ENCODE results near the gene GATM.

DNA sequence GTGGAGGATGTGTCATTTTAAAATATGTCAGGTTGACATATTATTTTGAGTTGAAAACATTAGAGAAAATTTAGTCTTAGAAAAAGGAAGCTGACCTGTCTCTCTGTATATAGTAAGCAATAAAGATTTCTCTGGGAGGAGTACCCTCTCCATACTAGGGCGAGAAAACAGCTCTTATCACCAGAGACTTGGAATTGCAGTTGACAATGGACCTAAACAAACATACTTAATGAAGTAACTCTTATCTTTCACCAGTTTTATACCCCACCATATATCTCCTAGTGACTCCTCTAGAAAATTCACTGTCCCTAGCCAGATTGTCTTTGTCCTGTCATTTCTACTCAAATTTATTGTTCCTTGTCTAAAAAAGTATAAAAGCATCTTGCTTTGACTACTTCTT lies 7.2 kb upstream of the GATM start:
- TF ChIP-seq EP300 (IDR thresholded peaks at IDR 0.05; ENCODE audit: borderline replicate concordance in 1 of 2, control insufficient read depth in 1 of 2, low read depth in 2 of 2, low read length in 2 of 2) (no peak), WRNIP1 (IDR thresholded peaks at IDR 0.05; ENCODE audit: borderline replicate concordance, low read depth, low read length) (no peak)
- TF ChIP-seq, protein P1, sequence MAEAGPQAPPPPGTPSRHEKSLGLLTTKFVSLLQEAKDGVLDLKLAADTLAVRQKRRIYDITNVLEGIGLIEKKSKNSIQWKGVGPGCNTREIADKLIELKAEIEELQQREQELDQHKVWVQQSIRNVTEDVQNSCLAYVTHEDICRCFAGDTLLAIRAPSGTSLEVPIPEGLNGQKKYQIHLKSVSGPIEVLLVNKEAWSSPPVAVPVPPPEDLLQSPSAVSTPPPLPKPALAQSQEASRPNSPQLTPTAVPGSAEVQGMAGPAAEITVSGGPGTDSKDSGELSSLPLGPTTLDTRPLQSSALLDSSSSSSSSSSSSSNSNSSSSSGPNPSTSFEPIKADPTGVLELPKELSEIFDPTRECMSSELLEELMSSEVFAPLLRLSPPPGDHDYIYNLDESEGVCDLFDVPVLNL (IDR thresholded peaks at IDR 0.05; ENCODE audit: low read depth, low read length) = no peak
- TF ChIP-seq, protein P2, sequence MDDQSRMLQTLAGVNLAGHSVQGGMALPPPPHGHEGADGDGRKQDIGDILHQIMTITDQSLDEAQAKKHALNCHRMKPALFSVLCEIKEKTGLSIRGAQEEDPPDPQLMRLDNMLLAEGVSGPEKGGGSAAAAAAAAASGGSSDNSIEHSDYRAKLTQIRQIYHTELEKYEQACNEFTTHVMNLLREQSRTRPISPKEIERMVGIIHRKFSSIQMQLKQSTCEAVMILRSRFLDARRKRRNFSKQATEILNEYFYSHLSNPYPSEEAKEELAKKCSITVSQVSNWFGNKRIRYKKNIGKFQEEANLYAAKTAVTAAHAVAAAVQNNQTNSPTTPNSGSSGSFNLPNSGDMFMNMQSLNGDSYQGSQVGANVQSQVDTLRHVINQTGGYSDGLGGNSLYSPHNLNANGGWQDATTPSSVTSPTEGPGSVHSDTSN (IDR thresholded peaks at IDR 0.05; ENCODE audit: insufficient replicate concordance, low read depth, low read length) = no peak

All from GM12878 (cell line).